Activated gamma-delta T cell (primary cell): ENCODE data around the gene DNAH14.

ENCODE experiments used
- DNase-seq: peaks from one replicate; lab custom pipeline; 2025; lab: John Stamatoyannopoulos, UW

DNAH14 gene

GRCh38 chr1:225406976-225407725 is 477.7 kb downstream of the DNAH14 start:
- no peak for DNase-seq

GRCh38 chr1:225407755-225408154 is 478.3 kb downstream of the DNAH14 start:
- DNase-seq: no peak

- DNase-seq: no peak
Measured at GRCh38 chr1:225408249-225408648, 478.8 kb downstream of the DNAH14 start.

- DNase-seq: no peak
Measured at GRCh38 chr1:225409051-225409450, 479.6 kb downstream of the DNAH14 start.

GRCh38 chr1:225410036-225410435 is 480.6 kb downstream of the DNAH14 start:
- DNase-seq: no peak

GRCh38 chr1:225412321-225412720 is 482.8 kb downstream of the DNAH14 start:
- no peak for DNase-seq

GRCh38 chr1:225412803-225413351 is 483.4 kb downstream of the DNAH14 start:
- DNase-seq: no peak

GRCh38 chr1:225413708-225414375 is 484.4 kb downstream of the DNAH14 start:
- DNase-seq: no peak

GRCh38 chr1:225415307-225415706 is 485.8 kb downstream of the DNAH14 start:
- DNase-seq: no peak

GRCh38 chr1:225415967-225416745 is 486.7 kb downstream of the DNAH14 start:
- no peak for DNase-seq

GRCh38 chr1:225418059-225418458 is 488.6 kb downstream of the DNAH14 start:
- no peak for DNase-seq

GRCh38 chr1:225418598-225418997 is 489.1 kb downstream of the DNAH14 start:
- DNase-seq: no peak

- DNase-seq: no peak
Measured at GRCh38 chr1:225422031-225422605, 492.6 kb downstream of the DNAH14 start.

- DNase-seq: no peak
Measured at GRCh38 chr1:225422795-225423517, 493.5 kb downstream of the DNAH14 start.

- no peak for DNase-seq
Measured at GRCh38 chr1:225423518-225423855, 494.0 kb downstream of the DNAH14 start.

GRCh38 chr1:225424562-225425200 is 495.2 kb downstream of the DNAH14 start:
- DNase-seq: no peak

- DNase-seq: no peak
Measured at GRCh38 chr1:225425201-225425786, 495.8 kb downstream of the DNAH14 start.

GRCh38 chr1:225426395-225427234 is 497.1 kb downstream of the DNAH14 start:
- DNase-seq: no peak

- DNase-seq: peak; percentile 61
Measured at GRCh38 chr1:225427235-225428067, 498.0 kb downstream of the DNAH14 start, which contains the start of gene LBR. Gene LBR (minus strand): TSS chr1:225428038. CDS start chr1:225424075, 3,963 bp downstream.
